GM18867 (cell line): ENCODE results near the gene HERC2.
"Not testable (repeated sequence)": the region's sequence is repeated elsewhere in the genome, so short reads cannot be mapped to it uniquely, and the experiment has no call there.

Experiments
- ATAC-seq: cut with Tn5 transposase; IDR thresholded peaks from one replicate; pipeline ENCODE4 v1.9.1; 2021; ENCODE audit warnings: mild to moderate bottlenecking, moderate library complexity; ENCODE audit not compliant: unreplicated experiment

HERC2 gene

DNA sequence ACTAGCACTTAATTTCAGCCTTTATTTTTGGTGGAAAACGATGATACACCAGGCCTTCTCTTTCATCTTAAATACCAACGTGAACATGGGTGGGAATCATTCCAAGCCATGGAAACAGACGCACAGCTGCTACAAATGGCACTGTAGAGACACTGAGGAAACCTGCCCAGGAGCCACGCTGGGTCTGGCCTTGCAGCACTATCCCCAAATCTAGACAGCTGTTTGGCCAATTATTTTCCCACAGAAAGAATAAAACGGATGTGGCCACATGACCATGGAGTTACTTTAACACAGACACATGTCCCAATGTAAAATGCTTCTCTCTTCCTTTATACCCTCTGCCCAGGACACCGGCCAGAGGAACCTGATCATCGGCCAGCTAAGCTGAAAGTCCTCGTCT lies 139.2 kb downstream of the HERC2 start:
- ATAC-seq, result no peak

DNA sequence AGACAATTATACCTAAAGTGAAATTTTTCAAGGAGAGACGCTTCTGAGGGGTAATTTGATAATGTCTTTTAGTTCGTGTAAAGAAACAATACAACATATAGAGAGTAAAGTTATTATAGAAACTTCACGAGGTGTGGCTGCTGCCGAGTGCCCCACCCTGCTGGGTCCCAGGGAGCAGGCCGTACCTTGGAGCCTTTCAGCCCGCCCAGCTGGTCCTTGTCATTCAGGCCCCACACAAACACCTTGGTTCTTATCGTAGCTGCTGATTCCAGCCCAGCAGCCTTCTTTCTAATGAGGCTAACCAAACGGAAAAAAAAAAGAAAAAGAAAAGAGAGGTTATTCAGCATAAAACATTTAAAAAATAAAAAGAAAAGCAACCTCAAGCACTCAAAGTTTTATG lies 139.8 kb downstream of the HERC2 start:
- ATAC-seq, result no peak

DNA sequence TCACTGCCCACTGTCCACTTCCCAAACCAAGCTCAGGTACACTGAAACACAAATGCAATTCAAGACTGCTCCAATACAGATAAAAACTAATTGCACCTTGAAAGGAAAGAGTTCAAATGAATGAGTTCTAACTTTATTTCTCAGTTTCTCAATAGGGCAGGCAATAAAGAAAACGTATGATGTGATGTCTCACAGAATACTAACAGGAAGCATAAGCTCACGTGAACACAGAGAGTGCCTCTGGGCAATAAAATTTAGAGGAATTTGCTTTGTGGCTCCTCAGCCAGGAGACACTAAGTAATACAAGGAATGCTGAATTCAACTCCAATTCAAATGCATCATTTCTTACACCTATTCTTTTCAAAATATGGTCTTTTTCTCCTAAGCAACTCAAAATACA lies 140.6 kb downstream of the HERC2 start:
- no peak for ATAC-seq

DNA sequence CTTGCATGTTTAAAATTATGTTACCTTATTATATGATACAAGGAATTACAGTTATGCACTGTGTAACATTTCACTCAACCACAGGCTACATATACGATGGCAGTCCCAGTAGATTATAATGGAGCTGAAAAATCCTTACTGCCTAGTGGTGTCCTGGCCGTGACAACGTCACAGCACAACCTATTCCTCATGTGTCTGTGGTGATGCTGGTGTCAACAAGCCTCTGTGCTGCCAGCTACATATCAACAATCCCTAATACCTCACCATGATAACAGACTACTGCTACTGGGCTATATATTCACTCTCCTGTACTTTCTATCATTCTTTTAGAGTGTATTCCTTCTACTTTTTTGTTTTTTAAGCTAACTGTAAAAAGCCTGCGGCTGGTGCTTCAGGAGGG lies 142.7 kb downstream of the HERC2 start:
- no peak for ATAC-seq

DNA sequence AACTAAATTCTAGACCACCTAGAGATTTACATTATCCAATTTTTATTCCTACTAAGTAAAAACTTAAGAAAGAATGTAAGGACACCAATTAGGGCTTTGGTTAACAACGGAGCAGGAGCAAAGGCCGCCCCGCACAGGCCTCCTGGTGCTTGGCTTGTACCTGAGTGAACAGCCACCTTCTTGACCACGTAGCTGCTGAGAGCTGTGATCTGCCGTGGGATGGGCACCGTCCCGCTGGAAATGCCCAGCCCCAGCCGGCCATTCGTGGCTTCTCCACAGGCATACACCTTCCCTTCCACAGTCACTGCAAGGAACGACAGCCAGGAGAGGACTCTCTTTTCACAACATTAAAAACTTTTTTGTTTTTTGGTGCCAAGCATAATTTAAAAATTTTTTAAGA lies 143.3 kb downstream of the HERC2 start:
- no peak for ATAC-seq

DNA sequence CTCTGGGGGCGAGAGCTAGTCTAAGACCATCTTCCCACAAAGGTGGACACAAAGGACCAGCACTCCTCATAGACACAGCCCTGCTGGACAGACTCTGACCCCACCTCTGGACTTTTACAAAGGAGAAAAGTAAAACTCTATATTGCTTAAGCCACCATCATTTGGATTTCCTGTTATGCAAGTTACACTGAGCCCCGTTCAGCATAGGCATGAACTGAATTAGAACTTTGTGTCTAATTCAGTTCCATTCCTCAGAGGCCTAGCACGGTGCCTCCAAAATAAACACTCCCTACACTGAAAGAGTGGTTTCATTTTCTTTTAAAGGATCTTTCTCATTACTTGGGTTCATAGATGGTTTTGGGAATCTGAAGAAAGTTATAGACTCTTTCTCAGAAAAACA lies 143.7 kb downstream of the HERC2 start:
- ATAC-seq, result no peak

DNA sequence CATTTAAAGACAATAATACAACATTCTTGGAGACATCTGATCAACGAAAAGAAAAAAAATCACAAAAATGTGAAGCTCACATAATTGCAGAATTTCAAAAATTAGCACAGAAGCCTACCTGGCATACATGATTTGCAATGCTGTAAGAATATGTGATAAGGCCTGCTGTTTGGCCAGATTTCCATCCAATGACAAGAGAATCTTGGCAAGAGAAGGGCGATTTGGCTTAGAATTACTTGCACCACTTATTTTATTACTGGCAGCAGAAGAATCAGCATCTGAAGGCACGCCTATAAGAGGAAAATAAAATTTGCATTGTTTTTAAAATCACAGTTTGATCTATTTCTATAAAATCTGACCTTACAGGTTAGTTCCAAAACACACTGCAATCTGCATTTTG lies 152.6 kb downstream of the HERC2 start:
- ATAC-seq, result no peak

DNA sequence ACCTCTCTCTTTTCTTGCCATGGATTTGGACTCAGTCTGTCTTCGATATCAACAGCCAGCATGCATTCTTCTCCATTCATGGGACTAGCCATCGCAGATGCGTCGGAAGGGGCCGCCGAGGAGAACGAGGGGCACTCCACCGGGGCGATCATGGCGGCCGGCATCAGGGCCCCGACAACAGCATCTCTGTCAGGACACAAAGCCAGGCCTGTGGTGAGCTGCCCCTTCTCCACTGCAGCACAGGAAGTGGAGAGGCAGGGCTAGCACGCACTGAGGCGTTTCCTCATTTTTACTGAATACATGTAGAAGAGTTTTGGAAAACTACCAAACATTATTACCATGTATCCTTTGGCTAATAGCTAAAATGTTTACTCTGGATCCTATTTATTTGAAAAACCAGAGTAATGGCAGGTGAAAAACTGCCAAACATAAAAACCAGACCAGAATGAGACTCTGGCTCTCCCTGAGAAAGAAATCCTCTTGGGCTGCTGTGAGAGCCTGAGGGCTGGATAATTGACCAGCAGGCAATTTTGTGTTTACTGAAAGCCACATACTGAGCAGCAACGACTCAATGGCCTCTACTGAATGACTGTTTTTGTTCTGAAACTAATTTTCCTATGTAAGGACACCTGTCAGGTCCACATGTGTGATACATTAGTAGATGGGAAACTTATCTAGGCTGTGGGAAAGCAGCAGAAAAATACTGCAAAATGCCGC lies 153.4 kb downstream of the HERC2 start:
- ATAC-seq, result not testable (repeated sequence)

DNA sequence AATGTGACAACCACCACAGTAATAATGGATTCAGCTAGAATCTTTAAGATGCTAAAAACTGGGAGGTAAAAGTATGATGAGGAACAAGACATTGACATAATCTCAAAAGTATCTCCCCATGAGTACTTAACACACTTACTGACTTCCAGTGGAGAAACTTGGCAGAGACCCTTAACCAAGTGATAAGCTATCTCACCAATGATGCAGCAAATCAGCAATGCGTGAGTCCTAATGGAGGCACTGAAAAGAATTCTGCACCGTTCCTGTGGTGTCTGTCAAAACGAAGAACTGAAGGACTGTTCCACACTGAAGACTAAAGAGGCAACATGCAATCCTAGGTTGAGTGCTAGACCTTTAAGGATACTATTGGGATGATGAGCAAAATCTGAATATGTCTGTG lies 154.9 kb downstream of the HERC2 start:
- ATAC-seq, result no peak

DNA sequence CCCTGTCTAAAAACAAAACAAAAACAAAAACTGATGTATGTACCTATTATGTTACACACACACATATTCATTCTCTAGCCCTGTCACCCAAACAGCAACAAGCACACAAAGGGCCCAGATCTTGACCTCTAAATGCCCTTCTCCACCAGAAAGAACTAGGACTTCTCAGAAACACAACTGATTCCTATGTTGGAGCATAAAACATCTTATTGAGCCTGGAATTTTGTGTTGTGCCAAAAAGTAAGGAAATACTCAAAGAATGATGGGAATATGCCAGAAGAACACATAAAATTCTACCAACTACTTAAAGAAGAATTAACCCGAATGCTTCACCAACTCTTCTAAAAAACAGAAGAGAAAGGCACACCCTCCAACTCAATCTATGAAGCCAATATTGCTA lies 156.2 kb downstream of the HERC2 start:
- ATAC-seq, result no peak

DNA sequence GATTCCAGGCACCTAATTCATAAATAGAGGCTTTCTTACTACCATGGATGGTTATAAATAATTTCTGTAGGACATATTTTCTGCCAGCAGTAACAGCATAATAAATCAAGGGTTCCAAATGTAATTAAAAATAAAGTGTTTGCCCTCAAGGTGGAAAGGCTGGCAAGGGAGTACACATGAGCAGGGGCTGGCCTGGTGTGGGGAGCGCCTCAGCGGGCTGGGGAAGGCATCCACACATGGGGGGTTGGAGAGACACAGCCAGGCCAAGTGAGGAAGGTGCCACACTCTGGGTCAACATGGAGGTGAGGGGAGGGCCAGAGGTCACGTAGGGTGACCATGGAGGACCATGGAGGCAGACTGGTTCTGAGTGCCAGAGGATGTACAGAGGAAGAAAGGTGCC lies 157.1 kb downstream of the HERC2 start:
- ATAC-seq, result no peak

DNA sequence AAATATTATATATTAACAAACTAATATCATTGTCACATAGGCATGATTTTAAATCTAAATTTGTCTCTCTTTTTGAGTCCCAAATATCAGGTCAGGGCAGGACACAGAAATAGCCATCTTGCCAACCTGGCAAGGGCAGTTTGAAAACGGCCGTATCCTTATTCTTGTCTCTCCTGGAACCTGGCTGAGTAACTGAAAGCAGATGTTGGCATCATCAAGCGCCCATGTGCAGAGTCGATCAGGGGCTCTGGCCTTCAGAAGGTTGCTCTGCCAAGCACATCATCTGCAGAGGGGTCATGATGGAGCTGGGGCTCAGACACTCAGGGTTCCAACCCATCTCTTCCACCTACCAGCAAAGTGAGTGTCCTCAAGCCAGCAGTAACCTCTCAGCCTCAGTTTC lies 167.7 kb downstream of the HERC2 start:
- ATAC-seq, result no peak

DNA sequence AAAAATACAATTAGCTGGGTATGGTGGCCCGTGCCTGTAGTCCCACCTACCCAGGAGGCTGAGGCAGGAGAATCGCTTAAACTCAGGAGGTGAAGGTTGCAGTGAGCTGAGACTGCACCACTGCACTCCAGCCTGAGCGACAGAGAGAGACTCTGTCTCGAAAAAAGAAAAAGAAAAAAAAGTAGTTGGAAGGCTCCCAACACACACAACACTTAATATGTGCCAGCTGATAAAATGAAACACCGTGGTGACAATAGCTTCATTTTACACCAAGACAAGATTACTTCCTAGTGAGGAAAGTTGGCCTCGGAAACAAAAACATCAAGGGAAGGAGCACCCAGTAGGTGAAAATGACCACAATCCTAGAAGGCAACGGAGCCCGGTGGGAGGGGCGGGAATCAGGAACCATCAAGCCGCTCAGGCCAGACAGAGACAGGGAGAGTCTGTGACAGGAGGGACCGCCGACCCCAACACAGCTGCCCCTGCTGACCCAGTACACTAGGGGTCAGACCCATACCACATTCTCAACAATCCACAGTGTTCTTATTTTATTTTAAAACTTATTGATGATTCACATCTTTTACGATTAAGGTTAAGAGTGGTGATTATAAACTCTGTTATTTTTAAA lies 168.4 kb downstream of the HERC2 start:
- ATAC-seq, result no peak

DNA sequence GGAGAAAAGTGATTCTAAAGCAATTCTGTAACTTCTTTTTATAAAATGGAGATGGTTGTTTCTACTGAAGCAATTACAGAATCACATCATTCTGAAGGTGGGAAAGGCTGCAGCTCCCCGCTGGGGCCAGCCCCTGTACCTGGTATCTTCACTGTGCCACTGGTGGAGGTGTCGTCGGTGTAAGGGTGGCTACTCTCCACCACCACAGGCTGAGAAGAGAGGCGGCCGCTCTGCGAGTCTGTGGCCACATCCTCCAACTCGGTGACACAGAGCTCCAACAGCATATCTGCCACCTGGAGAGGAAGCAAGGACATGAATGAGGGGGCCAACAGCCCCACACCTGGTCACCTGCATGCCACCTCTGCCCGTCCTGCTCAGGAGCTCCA lies 169.4 kb downstream of the HERC2 start:
- ATAC-seq, result not testable (repeated sequence)

DNA sequence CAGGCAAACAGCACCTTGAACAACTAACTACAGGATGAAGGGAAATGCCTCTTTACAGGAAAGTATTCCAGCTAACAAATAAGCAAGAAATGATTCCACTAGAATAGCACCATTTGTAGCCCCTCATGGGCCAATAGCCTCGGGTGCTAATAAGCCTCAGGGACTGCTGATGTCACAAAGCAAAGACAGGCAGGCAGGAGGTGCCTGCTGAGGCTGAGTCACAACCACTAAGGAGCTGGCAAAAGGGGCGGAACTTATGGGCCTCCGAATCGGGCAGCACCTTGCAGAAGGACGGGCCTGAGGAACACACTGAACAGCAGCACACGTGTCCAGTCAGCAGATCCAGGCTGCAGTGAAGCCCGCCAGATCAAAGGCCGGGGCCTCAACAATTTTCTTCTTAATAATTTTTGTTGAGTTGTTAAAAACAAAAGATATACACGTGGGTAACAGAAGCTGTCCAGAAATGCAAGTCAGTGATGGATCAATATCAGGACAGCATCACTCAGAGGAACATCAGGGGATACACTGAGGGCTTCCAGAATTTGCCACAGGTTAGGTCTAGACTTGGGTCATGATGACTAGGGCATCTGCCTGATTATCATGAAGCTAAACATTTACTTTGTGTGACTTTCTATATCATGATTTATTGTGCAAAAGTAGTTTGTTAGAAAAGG lies 170.0 kb downstream of the HERC2 start:
- not testable (repeated sequence) for ATAC-seq

DNA sequence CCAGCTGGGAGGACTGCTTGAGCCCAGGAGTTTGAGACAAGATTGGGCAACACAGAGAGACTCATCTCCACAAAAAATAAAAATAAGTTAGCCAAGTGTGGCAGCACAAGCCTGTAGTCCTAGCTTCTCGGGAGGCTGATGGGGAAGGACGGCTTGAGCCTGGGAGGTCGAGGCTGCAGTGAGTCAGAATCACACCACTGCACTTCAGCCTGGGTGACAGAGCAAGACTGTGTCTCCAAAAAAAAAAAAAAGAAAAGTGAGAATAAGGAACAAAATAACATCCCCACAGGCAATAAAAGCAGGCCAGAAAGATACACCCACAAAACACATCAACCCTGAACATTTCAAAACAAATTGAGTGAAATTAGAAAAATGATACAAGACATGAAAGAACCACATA lies 174.2 kb downstream of the HERC2 start:
- ATAC-seq, result no peak

DNA sequence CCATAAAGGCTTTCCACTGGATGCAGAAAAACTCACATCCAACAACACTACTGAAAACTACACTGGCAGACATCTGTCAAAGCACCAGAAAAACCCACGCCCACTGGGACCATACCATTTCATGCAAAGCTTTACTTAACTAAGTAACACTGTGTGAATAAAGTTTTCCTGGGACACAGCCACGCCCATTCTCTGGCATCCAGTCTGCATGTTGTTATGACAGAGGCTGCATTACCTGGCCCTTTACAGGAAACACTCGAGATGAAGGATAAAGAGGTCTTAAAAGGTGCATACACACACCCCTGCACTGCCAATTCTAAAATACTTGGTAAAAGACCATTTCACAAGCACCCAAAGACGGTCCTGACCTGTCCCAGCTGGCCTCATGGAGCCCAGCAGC lies 176.6 kb downstream of the HERC2 start:
- not testable (repeated sequence) for ATAC-seq

DNA sequence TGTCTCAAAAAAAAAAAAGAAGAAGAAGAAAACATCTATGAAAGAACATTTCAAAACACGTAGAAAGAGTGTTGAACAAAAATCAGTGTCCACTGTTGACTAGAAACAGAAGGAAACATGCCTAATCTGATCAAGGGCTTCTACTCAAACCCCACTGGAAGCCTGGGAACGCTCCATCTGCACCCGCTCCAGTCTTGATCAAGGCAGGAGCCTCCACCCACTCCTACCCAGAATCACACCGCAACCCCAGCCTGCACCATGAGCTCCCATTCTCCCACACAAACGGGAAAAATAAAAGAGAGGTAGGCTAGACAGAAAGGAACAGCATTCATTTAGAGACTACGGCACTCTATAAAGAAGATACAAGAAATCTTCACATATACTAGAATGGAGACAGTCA lies 181.9 kb downstream of the HERC2 start:
- no peak for ATAC-seq

DNA sequence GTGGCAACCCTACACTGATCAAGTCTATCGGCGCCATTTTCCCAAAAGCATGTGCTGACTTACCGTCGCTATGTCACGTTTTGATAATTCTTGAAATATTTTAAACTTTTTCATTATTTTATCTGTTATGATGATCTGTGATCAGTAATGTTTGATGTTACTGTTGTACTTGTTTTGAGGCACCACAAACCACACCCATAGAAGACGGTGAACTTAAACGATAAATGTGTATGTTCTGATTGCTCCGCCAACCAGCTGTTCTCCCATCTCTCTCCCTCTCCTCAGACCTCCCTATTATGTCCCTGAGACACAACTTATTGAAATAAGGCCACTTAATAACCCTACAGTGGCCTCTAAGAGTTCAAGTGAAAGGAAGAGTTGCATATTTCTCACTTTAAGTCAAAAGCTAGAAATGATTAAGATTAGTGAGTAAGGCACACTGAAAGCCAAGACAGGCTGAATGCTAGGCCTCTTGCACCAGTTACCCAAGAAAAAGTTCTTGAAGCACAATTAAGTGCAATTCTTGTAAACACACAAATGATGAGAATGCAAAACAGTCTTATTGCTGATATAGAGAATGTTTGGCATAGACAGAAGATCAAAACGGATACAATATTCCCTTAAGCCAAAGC lies 184.5 kb downstream of the HERC2 start:
- ATAC-seq, result not testable (repeated sequence)

DNA sequence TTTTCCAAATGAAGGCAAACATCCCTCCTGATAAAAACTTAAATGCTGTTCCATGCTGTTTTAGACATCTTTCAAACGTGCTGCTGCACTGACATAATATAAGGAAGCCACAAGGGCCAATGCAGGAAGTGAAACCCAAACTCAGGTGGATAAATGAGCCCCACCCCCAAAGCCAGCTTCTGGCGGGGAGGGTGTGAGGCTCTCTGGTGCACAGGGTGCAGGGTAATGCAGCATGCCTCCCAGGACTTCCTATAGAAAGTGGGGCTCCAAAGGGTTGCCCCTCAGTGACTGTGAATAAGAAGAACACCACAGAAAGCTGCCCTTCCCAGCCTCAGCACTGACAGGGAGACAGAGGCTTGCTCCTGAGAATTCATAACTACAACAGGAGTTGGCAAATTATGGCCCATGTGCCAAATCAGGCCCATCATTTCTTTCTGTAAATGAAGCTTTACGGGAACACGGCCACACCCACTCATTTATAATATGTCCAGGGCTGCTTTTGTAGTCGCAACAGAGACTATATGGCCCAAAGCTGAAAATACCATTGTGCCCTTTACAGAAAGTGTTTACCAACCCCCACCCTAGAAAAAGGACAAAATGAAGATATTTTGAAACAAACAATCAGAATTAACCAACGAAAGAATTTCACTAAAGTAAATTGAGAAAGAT lies 185.6 kb downstream of the HERC2 start:
- peak; percentile 100 for ATAC-seq

DNA sequence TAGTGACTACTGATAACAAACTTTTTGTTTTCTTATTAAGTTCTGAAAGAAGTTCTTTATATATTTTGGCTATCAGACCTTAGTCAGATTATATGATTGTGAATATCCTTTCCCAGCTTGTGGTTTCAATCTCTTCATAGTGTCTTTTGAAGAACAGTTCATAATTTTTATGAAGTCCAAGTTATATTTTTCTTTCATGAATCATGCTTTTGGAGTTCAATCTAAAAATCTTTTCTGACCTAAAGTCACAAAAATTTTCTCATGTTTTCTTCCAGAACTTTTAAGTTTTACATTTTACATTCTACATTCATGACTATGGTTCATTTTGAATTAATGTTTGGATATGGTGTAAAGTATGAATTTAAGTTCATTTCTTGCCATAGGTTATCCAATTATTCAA lies 188.7 kb downstream of the HERC2 start:
- no peak for ATAC-seq
